Measurements from ENCODE around the gene KIF13A. TPM values are rescaled to one million over a fixed set of nuclear protein-coding genes. Genes with fewer than 3 reads are reported as not detected.

The KIF13A gene
- total and polyA plus RNA-seq, 10 of the 15 experiments (the other 5 are each of a cell fraction or from before 2014, with no cell fraction given) = 0.02 to 0.26 (median 0.13) TPM; not detected in 2

- ATAC-seq (no peak), DNase-seq (ENCODE audit: low read depth, low spot score) (no peak), FAIRE-seq (no peak)
- 0% methylated on average over 2 of the region's 2 CpGs for WGBS (ENCODE audit: insufficient coverage, insufficient replicate concordance, low lambda C conversion rate, missing lambda C conversion rate)
- no peaks in the 10 kb centered on the region for H3K9me3 ChIP-seq (replicated peaks; ENCODE audit: control insufficient read depth, insufficient read depth, low read length)
- no peak overlapping the region for H3K9ac ChIP-seq (ENCODE audit: control insufficient read depth, insufficient read depth, low read length)
- in situ Hi-C loops (cut with MboI) = no loop called here
- no peak for TF ChIP-seq RFX5 (IDR thresholded peaks at IDR 0.05; ENCODE audit: low read depth, low read length)
- no peak for TF ChIP-seq HCFC1 (IDR thresholded peaks at IDR 0.05; ENCODE audit: low read length)
- no peak for TF ChIP-seq RELA (IDR thresholded peaks at IDR 0.05; ENCODE audit: borderline replicate concordance, partially characterized antibody)
- TF ChIP-seq MLLT1 (IDR thresholded peaks at IDR 0.05) = no peak
- no peak overlapping the region for H2AFZ ChIP-seq (ENCODE audit: control insufficient read depth, low read depth, low read length)
- no peak overlapping the region for H3K4me2 ChIP-seq (ENCODE audit: control insufficient read depth, insufficient read depth)
- no peaks in the 10 kb centered on the region for H4K20me1 ChIP-seq (ENCODE audit: control insufficient read depth, insufficient read depth)
- H3K36me3 ChIP-seq (ENCODE audit: control insufficient read depth in 2 of 2, insufficient read depth in 2 of 2, low read length in 1 of 2) = no peaks in the 10 kb centered on the region
- ChIA-PET CTCF (no interaction called here), SMC1A (ENCODE audit: uncharacterized antibody, unreplicated experiment) (interaction anchor here (0.9 to 1.0 kb wide), 2 partner anchors 9 to 88 kb away, joined by 3 to 4 read pairs; no protein-coding TSS in a partner anchor), RAD21 (ENCODE audit: unreplicated experiment) (no interaction called here), POLR2A (no interaction called here)
- no peaks in the 10 kb centered on the region for H3K79me2 ChIP-seq (ENCODE audit: control insufficient read depth, insufficient read depth, low read length)
- intact Hi-C loops (cut with micrococcal nuclease; ENCODE audit: unreplicated experiment) = no loop called here
- no peak overlapping the region for H3K4me3 ChIP-seq
- no peaks in the 10 kb centered on the region for H3K4me1 ChIP-seq (ENCODE audit: control insufficient read depth, insufficient read depth, low read length)
- H3K27ac ChIP-seq (ENCODE audit: control insufficient read depth, insufficient read depth) = no peak overlapping the region
- BruUV-seq (replicated peaks) = no TSS peak
- H3K27me3 ChIP-seq (replicated peaks in 1 of 2; ENCODE audit: control insufficient read depth in 2 of 2, insufficient read depth in 2 of 2, low read length in 1 of 2) = no peaks in the 10 kb centered on the region
Observed at GRCh38 chr6:17762651-17763050, 224.8 kb downstream of the KIF13A start.

GRCh38 chr6:17758119-17758518 lies 229.3 kb downstream of the KIF13A start:
- H3K36me3 ChIP-seq (ENCODE audit: control insufficient read depth in 2 of 2, insufficient read depth in 2 of 2, low read length in 1 of 2) = no peaks in the 10 kb centered on the region
- H3K9me3 ChIP-seq (replicated peaks; ENCODE audit: control insufficient read depth, insufficient read depth, low read length) = no peaks in the 10 kb centered on the region
- 61% methylated on average over 6 of the region's 6 CpGs for WGBS (ENCODE audit: insufficient coverage, insufficient replicate concordance, low lambda C conversion rate, missing lambda C conversion rate)
- no peaks in the 10 kb centered on the region for H3K4me1 ChIP-seq (ENCODE audit: control insufficient read depth, insufficient read depth, low read length)
- DNase-seq (ENCODE audit: low read depth, low spot score) (no peak), FAIRE-seq (no peak), ATAC-seq (no peak)
- no peaks in the 10 kb centered on the region for H4K20me1 ChIP-seq (ENCODE audit: control insufficient read depth, insufficient read depth)
- no peak overlapping the region for H2AFZ ChIP-seq (ENCODE audit: control insufficient read depth, low read depth, low read length)
- intact Hi-C loops (cut with micrococcal nuclease; ENCODE audit: unreplicated experiment) (no loop called here), in situ Hi-C loops (cut with MboI) (no loop called here)
- H3K4me3 ChIP-seq = no peak overlapping the region
- CTCF ChIA-PET = no interaction called here
- POLR2A ChIA-PET = no interaction called here
- no peak overlapping the region for H3K9ac ChIP-seq (ENCODE audit: control insufficient read depth, insufficient read depth, low read length)
- SMC1A ChIA-PET (ENCODE audit: uncharacterized antibody, unreplicated experiment) = interaction anchor here (0.6 kb wide), 2 partner anchors 16 to 24 kb away, joined by 3 to 6 read pairs; no protein-coding TSS in a partner anchor
- H3K79me2 ChIP-seq (ENCODE audit: control insufficient read depth, insufficient read depth, low read length) = no peaks in the 10 kb centered on the region
- BruUV-seq (replicated peaks) = no TSS peak
- H3K27ac ChIP-seq (ENCODE audit: control insufficient read depth, insufficient read depth) = no peak overlapping the region
- no peak overlapping the region for H3K4me2 ChIP-seq (ENCODE audit: control insufficient read depth, insufficient read depth)
- RAD21 ChIA-PET (ENCODE audit: unreplicated experiment) = interaction anchor here (1.0 kb wide), 1 partner anchor 174 kb away, joined by 3 read pairs; no protein-coding TSS in a partner anchor
- H3K27me3 ChIP-seq (replicated peaks in 1 of 2; ENCODE audit: control insufficient read depth in 2 of 2, insufficient read depth in 2 of 2, low read length in 1 of 2) = no peaks in the 10 kb centered on the region
- no peak for TF ChIP-seq NR2C2 (IDR thresholded peaks at IDR 0.05; ENCODE audit: borderline replicate concordance, control insufficient read depth, insufficient read length, low read depth)
- TF ChIP-seq ZNF24 (IDR thresholded peaks at IDR 0.05) = no peak
- TF ChIP-seq, protein P1, sequence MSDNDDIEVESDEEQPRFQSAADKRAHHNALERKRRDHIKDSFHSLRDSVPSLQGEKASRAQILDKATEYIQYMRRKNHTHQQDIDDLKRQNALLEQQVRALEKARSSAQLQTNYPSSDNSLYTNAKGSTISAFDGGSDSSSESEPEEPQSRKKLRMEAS (IDR thresholded peaks at IDR 0.05; ENCODE audit: low read depth, low read length) = no peak
- no peak for TF ChIP-seq NFYA (IDR thresholded peaks at IDR 0.05; ENCODE audit: borderline replicate concordance, low read depth, low read length)
- no peak for TF ChIP-seq E2F8 (IDR thresholded peaks at IDR 0.05; ENCODE audit: low read depth, partially characterized antibody)
- no peak for TF ChIP-seq SPI1 (IDR thresholded peaks at IDR 0.05; ENCODE audit: borderline replicate concordance, insufficient read depth, low read depth, low read length)
- TF ChIP-seq CHD2 (IDR thresholded peaks at IDR 0.05; ENCODE audit: borderline replicate concordance, low read depth, low read length) = no peak
- TF ChIP-seq SUZ12 (IDR thresholded peaks at IDR 0.05; ENCODE audit: unreplicated experiment) = no peak

Measured in GM12878 (cell line).